ENCODE results near the gene TMEM39A. TPM values are rescaled to one million over a fixed set of nuclear protein-coding genes. Genes with fewer than 3 reads are reported as not detected.

The TMEM39A gene
- total RNA-seq, 1 donor from 2014 or later, result 52.9 TPM

DNA sequence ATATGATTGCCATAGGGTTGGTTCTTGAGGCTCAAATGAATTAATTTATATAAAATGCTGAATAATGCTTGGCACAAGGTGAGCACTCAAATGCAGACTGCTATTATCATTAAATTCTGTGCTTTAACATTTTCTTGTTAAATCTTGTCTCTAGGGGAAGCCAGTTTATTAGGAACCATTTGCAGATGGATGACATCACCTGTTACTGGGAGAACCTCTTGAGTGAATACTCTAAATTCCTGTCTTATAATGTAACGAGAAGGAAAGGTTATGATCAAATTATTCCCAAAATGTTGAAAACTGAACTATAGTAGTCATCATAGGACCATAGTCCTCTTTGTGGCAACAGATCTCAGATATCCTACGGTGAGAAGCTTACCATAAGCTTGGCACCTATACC is 28.7 kb upstream of the TMEM39A start:
- H3K27me3 ChIP-seq (ENCODE audit: control insufficient read depth, insufficient read depth, low read length), result no peaks in the 10 kb centered on the region
- DNase-seq (ENCODE audit: low read depth), result no peak
- H3K36me3 ChIP-seq (ENCODE audit: control insufficient read depth, insufficient read depth, low read length), result no peaks in the 10 kb centered on the region
- H3K4me3 ChIP-seq (ENCODE audit: low read depth, low read length), result no peak overlapping the region
- TF ChIP-seq, protein P1, sequence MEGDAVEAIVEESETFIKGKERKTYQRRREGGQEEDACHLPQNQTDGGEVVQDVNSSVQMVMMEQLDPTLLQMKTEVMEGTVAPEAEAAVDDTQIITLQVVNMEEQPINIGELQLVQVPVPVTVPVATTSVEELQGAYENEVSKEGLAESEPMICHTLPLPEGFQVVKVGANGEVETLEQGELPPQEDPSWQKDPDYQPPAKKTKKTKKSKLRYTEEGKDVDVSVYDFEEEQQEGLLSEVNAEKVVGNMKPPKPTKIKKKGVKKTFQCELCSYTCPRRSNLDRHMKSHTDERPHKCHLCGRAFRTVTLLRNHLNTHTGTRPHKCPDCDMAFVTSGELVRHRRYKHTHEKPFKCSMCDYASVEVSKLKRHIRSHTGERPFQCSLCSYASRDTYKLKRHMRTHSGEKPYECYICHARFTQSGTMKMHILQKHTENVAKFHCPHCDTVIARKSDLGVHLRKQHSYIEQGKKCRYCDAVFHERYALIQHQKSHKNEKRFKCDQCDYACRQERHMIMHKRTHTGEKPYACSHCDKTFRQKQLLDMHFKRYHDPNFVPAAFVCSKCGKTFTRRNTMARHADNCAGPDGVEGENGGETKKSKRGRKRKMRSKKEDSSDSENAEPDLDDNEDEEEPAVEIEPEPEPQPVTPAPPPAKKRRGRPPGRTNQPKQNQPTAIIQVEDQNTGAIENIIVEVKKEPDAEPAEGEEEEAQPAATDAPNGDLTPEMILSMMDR (IDR thresholded peaks at IDR 0.05; ENCODE audit: insufficient read depth, low read length, poor library complexity, severe bottlenecking), result no peak

DNA sequence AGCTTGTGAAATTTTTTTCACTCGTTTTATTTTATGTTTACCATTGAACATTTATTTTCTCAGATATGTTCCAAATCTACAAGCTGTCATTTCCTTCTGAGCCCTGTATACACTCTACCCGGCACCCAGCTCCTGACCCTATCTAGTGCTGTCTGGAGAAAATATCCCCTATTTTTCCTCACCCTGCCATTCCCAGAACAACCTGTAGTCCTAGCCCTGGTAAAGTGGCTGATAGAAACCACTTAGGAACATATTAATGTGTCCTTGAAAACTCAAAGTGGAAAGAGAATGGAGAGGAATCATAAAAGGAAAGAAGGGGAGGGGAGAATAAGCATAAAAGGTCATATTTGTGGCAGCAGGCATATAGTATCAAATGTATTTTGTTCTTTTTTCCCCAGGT is 26.7 kb upstream of the TMEM39A start:
- no peak for DNase-seq (ENCODE audit: low read depth)
- Histone ChIP-seq H3K27me3 (ENCODE audit: control insufficient read depth, insufficient read depth, low read length) (no peaks in the 10 kb centered on the region), H3K36me3 (ENCODE audit: control insufficient read depth, insufficient read depth, low read length) (no peaks in the 10 kb centered on the region), H3K4me3 (ENCODE audit: low read depth, low read length) (no peak overlapping the region)
- TF ChIP-seq, protein P1 (IDR thresholded peaks at IDR 0.05; ENCODE audit: insufficient read depth, low read length, poor library complexity, severe bottlenecking), result peak; percentile 9

DNA sequence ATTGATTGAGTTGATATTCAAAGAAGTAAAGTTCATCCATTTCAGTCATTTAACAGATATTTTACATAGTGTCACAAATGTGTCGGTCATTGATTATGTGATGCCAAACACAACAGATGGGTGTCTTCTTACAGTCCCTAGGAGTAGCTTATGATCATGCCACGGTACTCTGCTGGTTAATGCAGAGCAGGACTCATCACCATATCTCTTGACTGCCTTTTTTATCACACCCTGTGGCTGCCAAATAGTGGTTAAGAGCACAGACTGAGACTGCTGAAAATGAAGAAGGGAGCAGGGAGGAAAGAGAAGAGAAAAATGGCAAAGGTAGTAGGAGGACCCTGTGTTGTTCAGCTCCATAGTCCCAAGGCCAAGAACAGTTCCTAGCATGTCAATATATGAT is 22.1 kb upstream of the TMEM39A start:
- H3K27me3 ChIP-seq (ENCODE audit: control insufficient read depth, insufficient read depth, low read length), result no peaks in the 10 kb centered on the region
- TF ChIP-seq, protein P1 (IDR thresholded peaks at IDR 0.05; ENCODE audit: insufficient read depth, low read length, poor library complexity, severe bottlenecking), result no peak
- H3K36me3 ChIP-seq (ENCODE audit: control insufficient read depth, insufficient read depth, low read length), result no peaks in the 10 kb centered on the region
- DNase-seq (ENCODE audit: low read depth), result no peak
- H3K4me3 ChIP-seq (ENCODE audit: low read depth, low read length), result no peak overlapping the region

DNA sequence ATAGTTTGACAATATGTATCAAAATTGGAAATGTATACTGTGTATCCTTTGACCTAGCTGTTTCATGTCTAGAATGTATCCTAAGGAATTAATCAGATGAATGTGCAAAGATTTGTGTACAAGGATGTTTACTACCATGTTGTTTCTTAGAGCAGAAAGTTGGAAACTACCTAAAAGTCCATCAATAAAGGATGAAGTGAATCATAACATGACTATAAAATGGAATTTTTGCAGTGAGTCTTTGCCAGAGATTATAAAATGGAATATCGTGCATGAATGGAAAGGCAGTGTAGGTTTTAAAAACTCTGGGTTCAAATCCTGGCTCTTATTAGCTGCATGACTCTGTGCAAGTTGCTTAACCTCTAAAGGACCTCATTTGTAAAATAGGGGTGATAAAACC is 19.7 kb upstream of the TMEM39A start:
- TF ChIP-seq, protein P1 (IDR thresholded peaks at IDR 0.05; ENCODE audit: insufficient read depth, low read length, poor library complexity, severe bottlenecking), result no peak
- Histone ChIP-seq H3K27me3 (ENCODE audit: control insufficient read depth, insufficient read depth, low read length) (no peaks in the 10 kb centered on the region), H3K4me3 (ENCODE audit: low read depth, low read length) (no peak overlapping the region), H3K36me3 (ENCODE audit: control insufficient read depth, insufficient read depth, low read length) (no peaks in the 10 kb centered on the region)
- no peak for DNase-seq (ENCODE audit: low read depth)

DNA sequence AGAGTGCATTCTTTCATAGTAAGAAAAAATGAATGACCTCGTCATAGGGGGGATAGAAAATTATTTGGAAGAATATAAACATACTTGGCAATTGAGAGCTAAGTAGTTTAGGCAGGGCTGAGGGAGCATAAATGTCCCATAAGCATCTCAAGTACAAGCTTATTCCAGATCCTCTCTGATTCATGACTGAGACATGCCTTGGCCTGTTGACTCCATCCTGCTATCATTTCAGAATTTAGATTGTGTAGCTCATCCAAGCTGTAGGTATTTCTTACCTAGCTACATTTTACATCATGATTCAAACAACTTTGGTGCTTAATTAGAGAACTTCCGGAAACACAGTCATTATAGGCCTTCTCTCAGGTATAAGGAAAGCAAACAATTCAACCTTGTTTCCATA is 17.7 kb upstream of the TMEM39A start:
- no peak overlapping the region for H3K4me3 ChIP-seq (ENCODE audit: low read depth, low read length)

DNA sequence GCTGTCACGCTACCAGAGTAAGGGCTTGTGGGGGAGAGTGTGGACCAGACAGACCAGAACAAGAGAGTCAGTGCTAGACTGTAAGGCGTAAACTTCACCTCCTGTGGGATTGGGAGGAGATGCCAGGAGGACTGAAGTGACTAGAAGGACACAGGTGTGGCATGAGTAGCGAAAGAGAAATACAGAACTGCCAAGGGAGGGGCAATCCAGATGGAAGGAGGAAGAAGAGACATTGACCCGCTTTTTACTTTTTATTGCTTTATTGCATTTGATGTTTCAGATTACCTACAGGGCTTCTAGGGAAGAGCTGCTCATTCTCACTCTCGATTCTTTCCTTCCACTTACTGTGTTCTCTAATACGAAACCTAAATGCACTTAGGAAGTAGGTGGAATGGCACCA is 7.5 kb upstream of the TMEM39A start:
- Histone ChIP-seq H3K36me3 (ENCODE audit: control insufficient read depth, insufficient read depth, low read length) (no peaks in the 10 kb centered on the region), H3K4me3 (ENCODE audit: low read depth, low read length) (no peak overlapping the region), H3K27me3 (ENCODE audit: control insufficient read depth, insufficient read depth, low read length) (no peaks in the 10 kb centered on the region)
- TF ChIP-seq, protein P1 (IDR thresholded peaks at IDR 0.05; ENCODE audit: insufficient read depth, low read length, poor library complexity, severe bottlenecking), result no peak
- DNase-seq (ENCODE audit: low read depth), result no peak

More for the DNA sequence above, 17.7 kb upstream of the TMEM39A start:
- Histone ChIP-seq H3K27me3 (ENCODE audit: control insufficient read depth, insufficient read depth, low read length) (no peaks in the 10 kb centered on the region), H3K36me3 (ENCODE audit: control insufficient read depth, insufficient read depth, low read length) (no peaks in the 10 kb centered on the region)
- no peak for DNase-seq (ENCODE audit: low read depth)
- TF ChIP-seq, protein P1 (IDR thresholded peaks at IDR 0.05; ENCODE audit: insufficient read depth, low read length, poor library complexity, severe bottlenecking), result no peak
